Smooth muscle cell (in vitro differentiated cells): ENCODE measurements around the gene ADGRD1. TPM values are rescaled to one million over a fixed set of nuclear protein-coding genes. Genes with fewer than 3 reads are reported as not detected.

Experiments
- DNase-seq: peaks from one replicate; lab custom pipeline; 2025; ENCODE audit not compliant: unreplicated experiment; lab: John Stamatoyannopoulos, UW
- H2AFZ ChIP-seq: fragments of 200-600 bp; sonication (generic); 2 replicates; pipeline ENCODE4 v1.6.0; 2016; ENCODE audit warnings: antibody characterized with exemption, low read depth, mild to moderate bottlenecking
- H3F3A ChIP-seq: fragments of 200-600 bp; sonication (generic); 2 replicates; pipeline ENCODE4 v1.6.0; 2017; ENCODE audit warnings: antibody characterized with exemption, low read depth
- H3K27ac ChIP-seq: fragments of 200-600 bp; sonication (generic); 2 replicates; pipeline ENCODE4 v1.5.1; 2016; ENCODE audit warnings: low read depth, mild to moderate bottlenecking
- H3K27me3 ChIP-seq: fragments of 200-600 bp; sonication (generic); 2 replicates; pipeline ENCODE4 v1.6.1; 2016; ENCODE audit warnings: low read depth, mild to moderate bottlenecking
- H3K36me3 ChIP-seq: fragments of 200-600 bp; sonication (generic); 2 replicates; pipeline ENCODE4 v1.5.1; 2016; ENCODE audit warnings: low read depth
- H3K4me1 ChIP-seq: fragments of 200-600 bp; sonication (generic); 2 replicates; pipeline ENCODE4 v1.5.1; 2016; ENCODE audit warnings: low read depth
- H3K4me2 ChIP-seq: fragments of 200-600 bp; sonication (generic); 2 replicates; pipeline ENCODE4 v1.6.0; 2016; ENCODE audit warnings: mild to moderate bottlenecking
- H3K4me3 ChIP-seq: fragments of 200-600 bp; sonication (generic); 2 replicates; pipeline ENCODE4 v1.5.1; 2016; ENCODE audit warnings: mild to moderate bottlenecking
- H3K79me2 ChIP-seq: fragments of 200-600 bp; sonication (generic); 2 replicates; pipeline ENCODE4 v1.6.0; 2016; ENCODE audit warnings: low read depth, mild to moderate bottlenecking
- H3K9ac ChIP-seq: fragments of 200-600 bp; sonication (generic); 2 replicates; pipeline ENCODE4 v1.6.0; 2016; ENCODE audit warnings: low read depth
- H3K9me3 ChIP-seq: fragments of 200-600 bp; sonication (generic); replicated peaks from 2 replicates; pipeline ENCODE4 v1.5.1; 2016; ENCODE audit warnings: low read depth
- H4K20me1 ChIP-seq: fragments of 200-600 bp; sonication (generic); 2 replicates; pipeline ENCODE4 v1.6.0; 2016; ENCODE audit warnings: low read depth
- CTCF ChIP-seq: fragments of 200-600 bp; sonication (generic); IDR thresholded peaks from 2 replicates; pipeline ENCODE4 v1.5.1; 2017; ENCODE audit warnings: borderline replicate concordance, mild to moderate bottlenecking, antibody characterized with exemption; ENCODE audit not compliant: insufficient read depth, poor library complexity, severe bottlenecking
- WGBS: methylation state at CpG from one replicate; pipeline ENCODE4 v1.1.7; 2016; ENCODE audit warnings: low lambda C conversion rate; 5-methylcytosine and 5-hydroxymethylcytosine counted together
- polyA plus RNA-seq: library from polyadenylated mRNA; unstranded; fragments of >200 nt; fragmentation: Nextera tagmentation; extraction: Ambion mirVana; gene quantifications from 2 replicates; pipeline ENCODE4 v1.2.1, GENCODE V29; 2016
- total RNA-seq: library from RNA; depleted of rRNA; stranded (reverse); fragments of >200 nt; gene quantifications from 2 replicates; pipeline ENCODE4 v1.2.3, GENCODE V29; 2014

The ADGRD1 gene
- total and polyA plus RNA-seq, 2 experiments from 2014 or later = 0.14 TPM; not detected in 1

DNA sequence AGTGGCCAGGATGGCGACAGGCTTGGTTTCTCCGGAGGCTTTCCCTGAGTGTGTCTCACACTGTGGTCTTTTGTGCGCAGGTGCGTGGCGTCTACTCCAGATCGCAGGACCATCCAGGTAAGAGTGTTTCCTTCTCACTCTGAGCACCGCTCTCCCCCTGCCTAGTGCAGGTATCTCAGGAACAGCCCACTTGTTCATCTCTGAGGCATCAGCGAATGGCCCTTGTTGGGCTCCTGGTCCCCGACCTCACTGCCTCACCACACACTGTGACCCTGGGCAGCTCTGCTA is 781 bp downstream of the ADGRD1 start:
- WGBS = 91% methylated on average over 9 of the region's 9 CpGs
- no peak overlapping the region for H3K27ac ChIP-seq
- TF ChIP-seq CTCF = no peak
- no peaks in the 10 kb centered on the region for H4K20me1 ChIP-seq
- no peaks in the 10 kb centered on the region for H3K79me2 ChIP-seq
- H3K9ac ChIP-seq = no peak overlapping the region
- H3K4me3 ChIP-seq = peak overlapping the region; percentile 44
- peaks cover 11% of the 10 kb centered on the region for H3K4me1 ChIP-seq
- H2AFZ ChIP-seq = no peak overlapping the region
- H3K9me3 ChIP-seq = no peaks in the 10 kb centered on the region
- H3F3A ChIP-seq = no peaks in the 10 kb centered on the region
- H3K27me3 ChIP-seq = peaks cover 11% of the 10 kb centered on the region
- H3K36me3 ChIP-seq = no peaks in the 10 kb centered on the region
- DNase-seq = no peak
- no peak overlapping the region for H3K4me2 ChIP-seq

- H3K27me3 ChIP-seq = peaks cover 11% of the 10 kb centered on the region
- no peaks in the 10 kb centered on the region for H3F3A ChIP-seq
Observed at GRCh38 chr12:130955238-130955816, 1.6 kb downstream of the ADGRD1 start.

DNA sequence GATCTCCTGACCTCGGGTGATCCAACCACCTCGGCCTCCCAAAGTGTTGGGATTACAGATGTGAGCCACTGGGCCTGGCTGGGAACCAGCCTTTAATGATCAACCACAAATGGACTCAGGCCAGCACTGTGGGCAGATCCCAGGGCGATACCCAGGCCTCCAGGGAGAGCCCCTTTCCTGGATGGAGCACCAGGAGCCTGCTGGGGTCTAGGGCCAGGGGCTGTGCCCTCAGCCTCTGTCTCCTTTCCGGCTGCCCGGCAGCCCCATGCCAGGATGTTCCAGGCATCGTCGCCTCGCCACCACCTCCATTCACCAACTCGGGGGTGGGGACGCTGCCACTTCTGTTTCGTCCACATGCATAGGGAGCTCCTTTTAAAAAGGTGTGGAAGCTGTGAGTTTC is 2.3 kb downstream of the ADGRD1 start:
- H2AFZ ChIP-seq = no peak overlapping the region
- H3K79me2 ChIP-seq = no peaks in the 10 kb centered on the region
- DNase-seq = no peak
- H3K4me2 ChIP-seq = no peak overlapping the region
- TF ChIP-seq CTCF = no peak
- no peak overlapping the region for H3K9ac ChIP-seq
- no peaks in the 10 kb centered on the region for H3F3A ChIP-seq
- WGBS = 94% methylated on average over 11 of the region's 11 CpGs
- H3K27ac ChIP-seq = no peak overlapping the region
- H3K36me3 ChIP-seq = no peaks in the 10 kb centered on the region
- peaks cover 11% of the 10 kb centered on the region for H3K27me3 ChIP-seq
- no peaks in the 10 kb centered on the region for H3K9me3 ChIP-seq
- no peaks in the 10 kb centered on the region for H4K20me1 ChIP-seq
- H3K4me3 ChIP-seq = no peak overlapping the region
- H3K4me1 ChIP-seq = peaks cover 11% of the 10 kb centered on the region

More at GRCh38 chr12:130955238-130955816, 1.6 kb downstream of the ADGRD1 start:
- 85% methylated on average over 11 of the region's 11 CpGs for WGBS
- no peak for TF ChIP-seq CTCF
- no peaks in the 10 kb centered on the region for H4K20me1 ChIP-seq
- H3K27ac ChIP-seq = no peak overlapping the region
- no peaks in the 10 kb centered on the region for H3K79me2 ChIP-seq
- H3K9ac ChIP-seq = no peak overlapping the region
- no peak overlapping the region for H3K4me2 ChIP-seq
- H3K4me3 ChIP-seq = no peak overlapping the region
- peaks cover 11% of the 10 kb centered on the region for H3K4me1 ChIP-seq
- no peak for DNase-seq
- H3K36me3 ChIP-seq = no peaks in the 10 kb centered on the region
- no peaks in the 10 kb centered on the region for H3K9me3 ChIP-seq
- no peak overlapping the region for H2AFZ ChIP-seq

- WGBS = 96% methylated on average over 14 of the region's 14 CpGs
Observed at GRCh38 chr12:130956456-130957303, 3.0 kb downstream of the ADGRD1 start.

More at GRCh38 chr12:130956456-130957303, 3.0 kb downstream of the ADGRD1 start:
- H3K4me3 ChIP-seq = no peak overlapping the region
- H3F3A ChIP-seq = no peaks in the 10 kb centered on the region
- TF ChIP-seq CTCF = no peak
- H3K27me3 ChIP-seq = peaks cover 11% of the 10 kb centered on the region
- no peaks in the 10 kb centered on the region for H3K9me3 ChIP-seq
- DNase-seq = no peak
- no peaks in the 10 kb centered on the region for H4K20me1 ChIP-seq
- no peak overlapping the region for H2AFZ ChIP-seq
- H3K4me1 ChIP-seq = peaks cover 11% of the 10 kb centered on the region
- H3K79me2 ChIP-seq = no peaks in the 10 kb centered on the region
- no peaks in the 10 kb centered on the region for H3K36me3 ChIP-seq
- H3K9ac ChIP-seq = no peak overlapping the region
- H3K27ac ChIP-seq = no peak overlapping the region
- H3K4me2 ChIP-seq = no peak overlapping the region
